GM12878 (cell line): ENCODE measurements around the gene MYCBPAP. TPM values are rescaled to one million over a fixed set of nuclear protein-coding genes. Genes with fewer than 3 reads are reported as not detected.

Source experiments
- ATAC-seq: fragments of 200-7000 bp; cut with Tn5 transposase; 3 replicates; pipeline ENCODE4 v1.9.1; 2020; ENCODE audit warnings: mild to moderate bottlenecking, moderate library complexity
- BruUV-seq: library from RNA; stranded (reverse); fragments of 400-500 nt; replicated peaks from 2 replicates; lab custom pipeline; 2021; lab: Mats Ljungman, UMichigan
- CTCF ChIA-PET: fragments of 300-600 bp; sonication (Branson Sonifier 250); formaldehyde crosslinking; extraction: SDS; loops from one replicate; lab custom pipeline; 2021; ENCODE audit warnings: inconsistent platforms; lab: Yijun Ruan, JAX
- POLR2A ChIA-PET: fragments of 350-600 bp; formaldehyde crosslinking; extraction: SDS; loops from one replicate; lab custom pipeline; 2021; ENCODE audit warnings: inconsistent platforms; lab: Charles Lee
- RAD21 ChIA-PET: fragments of 300-600 bp; sonication (Branson Sonifier 250); formaldehyde crosslinking; loops from one replicate; lab custom pipeline; 2023; ENCODE audit warnings: antibody characterized with exemption; ENCODE audit not compliant: unreplicated experiment; lab: Charles Lee
- SMC1A ChIA-PET: fragments of 300-600 bp; sonication (Branson Sonifier 250); formaldehyde crosslinking; loops from one replicate; lab custom pipeline; 2023; ENCODE audit not compliant: unreplicated experiment, uncharacterized antibody; lab: Charles Lee
- DNase-seq: peaks from one replicate; pipeline ENCODE4 v3.0.0-alpha.2; 2011; ENCODE audit warnings: low read depth, low spot score
- FAIRE-seq: peaks from 3 replicates; lab custom pipeline; 2011; peaks lifted over from hg19 to GRCh38; lab: Jason Lieb, UNC
- H2AFZ ChIP-seq: 2 replicates; pipeline ENCODE4 v1.6.0; 2011; ENCODE audit warnings: low read depth, low read length, control low read depth; ENCODE audit not compliant: control insufficient read depth
- H3K27ac ChIP-seq: 2 replicates; pipeline ENCODE4 v1.5.1; 2011; ENCODE audit warnings: control low read depth; ENCODE audit not compliant: control insufficient read depth, insufficient read depth
- H3K27me3 ChIP-seq, 2 experiments: replicated peaks in 1 of 2; 2 replicates each; pipeline versions ENCODE4 v1.6.0 to v1.6.1; 2011; ENCODE audit warnings: low read length in 1 of 2; ENCODE audit not compliant: control insufficient read depth in 2 of 2, insufficient read depth in 2 of 2
- H3K36me3 ChIP-seq, 2 experiments: 2 replicates each; pipeline ENCODE4 v1.5.1; 2011; ENCODE audit warnings: low read length in 1 of 2; ENCODE audit not compliant: control insufficient read depth in 2 of 2, insufficient read depth in 2 of 2
- H3K4me1 ChIP-seq: 2 replicates; pipeline ENCODE4 v1.6.1; 2011; ENCODE audit warnings: mild to moderate bottlenecking, low read length, moderate library complexity, mixed read lengths; ENCODE audit not compliant: control insufficient read depth, insufficient read depth
- H3K4me2 ChIP-seq: 2 replicates; pipeline ENCODE4 v1.6.0; 2011; ENCODE audit warnings: control low read depth; ENCODE audit not compliant: control insufficient read depth, insufficient read depth
- H3K4me3 ChIP-seq: fragments of 200-600 bp; sonication (generic); 2 replicates; pipeline ENCODE4 v1.5.1; 2016
- H3K79me2 ChIP-seq: 2 replicates; pipeline ENCODE4 v1.6.0; 2011; ENCODE audit warnings: low read length; ENCODE audit not compliant: control insufficient read depth, insufficient read depth
- H3K9ac ChIP-seq: 2 replicates; pipeline ENCODE4 v1.8.0; 2011; ENCODE audit warnings: low read length, control low read depth, mixed read lengths; ENCODE audit not compliant: control insufficient read depth, insufficient read depth
- H3K9me3 ChIP-seq: replicated peaks from 3 replicates; pipeline ENCODE4 v1.5.1; 2011; ENCODE audit warnings: mild to moderate bottlenecking, low read length; ENCODE audit not compliant: control insufficient read depth, insufficient read depth
- H4K20me1 ChIP-seq: 2 replicates; pipeline ENCODE4 v1.6.0; 2011; ENCODE audit not compliant: control insufficient read depth, insufficient read depth
- ATF2 ChIP-seq: IDR thresholded peaks from 2 replicates; pipeline ENCODE4 v1.6.1; 2012; ENCODE audit warnings: low read length, inconsistent platforms
- CBX5 ChIP-seq: sonication (generic); IDR thresholded peaks from 2 replicates; pipeline ENCODE4 v1.6.1; 2016; ENCODE audit warnings: low read depth, moderate library complexity, mild to moderate bottlenecking, inconsistent platforms
- EED ChIP-seq: sonication (generic); IDR thresholded peaks from 2 replicates; pipeline ENCODE4 v1.6.1; 2016; ENCODE audit warnings: antibody characterized with exemption, low read depth
- FOS ChIP-seq: IDR thresholded peaks from 3 replicates; pipeline ENCODE4 v1.6.1; 2011; ENCODE audit warnings: borderline replicate concordance; ENCODE audit not compliant: insufficient read length; ENCODE audit errors: extremely low read depth
- IKZF1 ChIP-seq: fragments of 450-650 bp; conservative IDR thresholded peaks from 2 replicates; pipeline ENCODE4 v1.6.1; 2017; ENCODE audit warnings: antibody characterized with exemption, mild to moderate bottlenecking
- IRF3 ChIP-seq: fragments of 450-650 bp; IDR thresholded peaks from 2 replicates; pipeline ENCODE4 v1.6.1; 2014; ENCODE audit warnings: mild to moderate bottlenecking
- MXI1 ChIP-seq: fragments of 150-350 bp; IDR thresholded peaks from 2 replicates; pipeline ENCODE4 v1.6.1; 2011; ENCODE audit warnings: low read depth, mild to moderate bottlenecking, inconsistent platforms, low read length, improper control_type of control experiment
- MYB ChIP-seq: fragments of 150-350 bp; IDR thresholded peaks from 2 replicates; pipeline ENCODE4 v1.6.1; 2014; ENCODE audit warnings: mild to moderate bottlenecking, low read depth, low read length, borderline replicate concordance
- SMC3 ChIP-seq: IDR thresholded peaks from 2 replicates; pipeline ENCODE4 v1.6.1; 2011; ENCODE audit warnings: low read length, improper control_type of control experiment, borderline replicate concordance
- TCF7 ChIP-seq: IDR thresholded peaks from 2 replicates; pipeline ENCODE4 v1.6.1; 2014; ENCODE audit warnings: antibody characterized with exemption, borderline replicate concordance
- WGBS: methylation state at CpG from one replicate; pipeline ENCODE4 v1.1.6; 2016; ENCODE audit warnings: low lambda C conversion rate; ENCODE audit not compliant: insufficient replicate concordance, insufficient coverage; ENCODE audit errors: missing lambda C conversion rate; 5-methylcytosine and 5-hydroxymethylcytosine counted together
- in situ Hi-C: fragments of 300-500 bp; cut with MboI; formaldehyde crosslinking; loops from 9 replicates; pipeline ENCODE4 v1.14.3; 2018; ENCODE audit warnings: mixed read lengths
- intact Hi-C: fragments of 100-400 bp; cut with micrococcal nuclease; formaldehyde crosslinking; loops from one replicate; pipeline ENCODE4 v1.14.2; 2022; ENCODE audit not compliant: unreplicated experiment
- polyA plus RNA-seq, 11 experiments: library from polyadenylated mRNA; depleted of rRNA in 4 of 11; unstranded in 6 of 11; stranded (reverse) in 5 of 11; fragments of >200 nt; fragmentation: Nextera tagmentation in 4 of 11; fragmentation: Illumina TruSeq in 1 of 11; extraction: Ambion mirVana in 4 of 11; extraction: Trizol in 1 of 11; gene quantifications; 1 replicate in 1 of 11; 2 replicates in 10 of 11; pipeline versions ENCODE4 v1.2.1 to v1.2.3, GENCODE V29; 2011 to 2016; ENCODE audit warnings: inconsistent platforms in 2 of 11, missing spikeins in 2 of 11, low read depth in 1 of 11
- total RNA-seq, 4 experiments: library from RNA; depleted of rRNA in 3 of 4; stranded (reverse); fragments of >200 nt in 3 of 4; fragmentation: Illumina TruSeq in 1 of 4; extraction: Trizol in 1 of 4; gene quantifications; 2 replicates each; pipeline versions ENCODE4 v1.2.1 to v1.2.3, GENCODE V29; 2013 to 2021

MYCBPAP gene
- total and polyA plus RNA-seq, 10 of the 15 experiments (the other 5 are each of a cell fraction or from before 2014, with no cell fraction given) = 0.23 to 2.7 (median 1.5) TPM

GRCh38 chr17:50465635-50466034, 42.6 kb upstream of the MYCBPAP start:
- FAIRE-seq = no peak
- ChIA-PET SMC1A (no interaction called here), CTCF (interaction anchor here (1.7 kb wide), 1 partner anchor 68 kb away, joined by 4 read pairs; the partner anchor contains the start of gene LRRC59), POLR2A (interaction anchor here (0.7 kb wide), 1 partner anchor 123 kb away, joined by 5 read pairs; no protein-coding TSS in a partner anchor), RAD21 (no interaction called here)
- no peak overlapping the region for H3K4me3 ChIP-seq
- no peaks in the 10 kb centered on the region for H3K9me3 ChIP-seq
- H3K27me3 ChIP-seq = peaks cover 0 to 3% of the 10 kb centered on the region in 2 experiments; a peak in 2 of 4 replicates
- no peak overlapping the region for H2AFZ ChIP-seq
- no peaks in the 10 kb centered on the region for H4K20me1 ChIP-seq
- TF ChIP-seq EED (no peak), IRF3 (no peak), MYB (no peak), SMC3 (no peak), FOS (no peak), ATF2 (no peak), TCF7 (no peak), MXI1 (no peak), CBX5 (no peak), IKZF1 (no peak)
- in situ Hi-C loops (no loop called here), intact Hi-C loops (no loop called here)
- no peak for ATAC-seq
- H3K36me3 ChIP-seq = no peaks in the 10 kb centered on the region
- H3K9ac ChIP-seq = no peak overlapping the region
- no peak overlapping the region for H3K4me2 ChIP-seq
- WGBS = 74% methylated on average over 9 of the region's 9 CpGs
- H3K79me2 ChIP-seq = no peaks in the 10 kb centered on the region
- DNase-seq = no peak
- no peak overlapping the region for H3K27ac ChIP-seq
- BruUV-seq = no TSS peak
- no peaks in the 10 kb centered on the region for H3K4me1 ChIP-seq
